Measurements from ENCODE around the gene ULK2.

ULK2 gene

DNA sequence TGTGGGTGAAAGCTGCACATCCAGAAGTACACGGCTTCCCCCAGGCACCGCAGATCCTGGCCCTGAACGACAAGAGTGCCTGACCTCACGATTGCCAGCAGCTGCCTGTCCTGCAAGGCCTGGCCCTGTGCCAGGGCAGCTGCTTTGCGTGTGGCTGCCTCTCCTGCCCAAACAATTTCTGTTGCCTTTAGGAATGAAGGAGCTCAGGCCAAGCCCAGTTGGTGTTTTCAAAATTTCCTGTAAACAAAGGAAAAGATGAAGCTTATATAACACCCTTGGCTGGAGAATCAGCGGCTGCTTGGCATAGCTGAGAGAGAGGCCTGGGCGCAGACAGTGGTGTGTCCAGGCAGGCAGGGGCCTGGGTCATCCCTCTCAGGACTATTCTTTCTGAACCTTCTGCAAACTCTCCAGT, 139.6 kb downstream of the ULK2 start:
- no peak overlapping the region for H3K27ac ChIP-seq (ENCODE audit: insufficient read depth, low read depth, low read length, poor library complexity, severe bottlenecking)
- H3K36me3 ChIP-seq (ENCODE audit: control insufficient read depth, insufficient read depth, low read length), result no peaks in the 10 kb centered on the region
- no peaks in the 10 kb centered on the region for H3K9me3 ChIP-seq (ENCODE audit: control insufficient read depth, low read length)
- no peaks in the 10 kb centered on the region for H3K27me3 ChIP-seq (ENCODE audit: control insufficient read depth, insufficient read depth, low read length, poor library complexity, severe bottlenecking)
- H3K4me3 ChIP-seq (ENCODE audit: insufficient read depth, low read depth, low read length), result no peak overlapping the region
- WGBS, 2 experiments, result 93 to 96% methylated on average over 7 of the region's 7 CpGs
- no peaks in the 10 kb centered on the region for H3K4me1 ChIP-seq (ENCODE audit: control insufficient read depth, insufficient read depth, low read length)

DNA sequence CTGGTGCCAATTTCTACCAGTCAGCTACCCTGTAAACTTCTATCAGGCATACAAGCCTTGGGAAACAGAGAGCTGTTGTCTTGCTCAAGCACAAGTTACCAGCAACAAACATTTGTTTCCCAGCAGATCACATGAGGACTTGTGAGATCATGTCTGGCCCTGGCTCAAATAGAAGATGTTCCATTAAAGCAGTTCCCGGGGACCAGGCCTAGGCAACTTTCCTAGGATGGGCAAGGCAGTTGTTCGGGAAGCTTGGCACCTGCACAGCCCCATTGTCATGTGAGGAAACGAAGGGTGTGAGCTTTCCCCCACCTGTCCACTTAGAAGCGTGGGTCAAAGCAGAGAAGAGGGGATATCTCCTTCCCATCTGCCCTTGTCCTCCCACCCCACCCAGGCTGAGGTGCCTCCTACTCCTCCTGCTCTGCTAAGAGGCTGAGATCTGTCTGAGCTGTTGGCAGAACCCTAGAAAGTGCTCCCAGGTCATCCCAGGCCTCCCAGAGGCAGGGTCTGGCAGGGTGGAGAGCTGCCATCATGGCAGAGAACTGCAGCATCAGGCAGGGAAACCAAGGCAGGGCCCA, 140.1 kb downstream of the ULK2 start:
- H3K4me3 ChIP-seq (ENCODE audit: insufficient read depth, low read depth, low read length), result no peak overlapping the region
- H3K9me3 ChIP-seq (ENCODE audit: control insufficient read depth, low read length), result no peaks in the 10 kb centered on the region
- H3K4me1 ChIP-seq (ENCODE audit: control insufficient read depth, insufficient read depth, low read length), result no peaks in the 10 kb centered on the region
- no peaks in the 10 kb centered on the region for H3K27me3 ChIP-seq (ENCODE audit: control insufficient read depth, insufficient read depth, low read length, poor library complexity, severe bottlenecking)
- WGBS, 2 experiments, result 94 to 95% methylated on average over 4 of the region's 4 CpGs
- no peak overlapping the region for H3K27ac ChIP-seq (ENCODE audit: insufficient read depth, low read depth, low read length, poor library complexity, severe bottlenecking)
- no peaks in the 10 kb centered on the region for H3K36me3 ChIP-seq (ENCODE audit: control insufficient read depth, insufficient read depth, low read length)

DNA sequence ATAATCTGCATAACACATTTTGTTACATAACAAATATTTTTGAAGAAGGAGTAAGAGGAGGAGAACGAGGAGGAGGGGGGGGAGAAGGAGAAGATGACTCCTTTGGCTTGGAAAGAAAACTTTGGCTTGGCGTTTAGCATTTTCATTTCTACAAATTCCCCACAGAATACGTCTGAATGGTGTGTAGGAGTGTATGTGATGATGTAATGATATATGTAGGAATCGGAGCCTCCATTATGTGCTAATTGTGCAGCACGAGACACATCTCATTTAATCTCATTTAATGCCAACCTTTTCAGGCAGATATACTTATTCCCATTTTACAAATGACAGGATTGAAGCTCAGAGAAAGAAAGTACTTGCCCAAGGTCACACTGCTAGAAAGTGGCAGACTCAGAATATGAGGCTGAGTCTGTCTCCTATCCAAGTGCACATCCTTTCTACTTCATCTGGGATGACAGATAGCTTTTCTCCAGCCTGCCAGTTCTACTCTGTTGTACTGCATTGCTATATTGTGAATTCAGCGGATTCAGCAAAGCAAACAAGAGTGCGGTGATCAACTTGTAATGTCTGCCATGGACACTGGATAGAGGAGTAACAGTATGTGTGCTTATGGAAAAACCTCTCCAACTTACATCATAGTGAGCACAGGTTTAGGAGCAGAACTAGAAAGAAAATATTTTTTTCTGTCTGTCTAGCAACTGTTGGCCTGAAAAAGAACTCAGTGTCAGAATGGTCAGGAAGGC, 140.9 kb downstream of the ULK2 start:
- Histone ChIP-seq H3K4me3 (ENCODE audit: insufficient read depth, low read depth, low read length) (no peak overlapping the region), H3K27ac (ENCODE audit: insufficient read depth, low read depth, low read length, poor library complexity, severe bottlenecking) (no peak overlapping the region), H3K4me1 (ENCODE audit: control insufficient read depth, insufficient read depth, low read length) (no peaks in the 10 kb centered on the region), H3K27me3 (ENCODE audit: control insufficient read depth, insufficient read depth, low read length, poor library complexity, severe bottlenecking) (no peaks in the 10 kb centered on the region), H3K36me3 (ENCODE audit: control insufficient read depth, insufficient read depth, low read length) (no peaks in the 10 kb centered on the region), H3K9me3 (ENCODE audit: control insufficient read depth, low read length) (no peaks in the 10 kb centered on the region)
- 91 to 95% methylated on average over 4 to 6 of the region's 7 CpGs for WGBS, 2 experiments

DNA sequence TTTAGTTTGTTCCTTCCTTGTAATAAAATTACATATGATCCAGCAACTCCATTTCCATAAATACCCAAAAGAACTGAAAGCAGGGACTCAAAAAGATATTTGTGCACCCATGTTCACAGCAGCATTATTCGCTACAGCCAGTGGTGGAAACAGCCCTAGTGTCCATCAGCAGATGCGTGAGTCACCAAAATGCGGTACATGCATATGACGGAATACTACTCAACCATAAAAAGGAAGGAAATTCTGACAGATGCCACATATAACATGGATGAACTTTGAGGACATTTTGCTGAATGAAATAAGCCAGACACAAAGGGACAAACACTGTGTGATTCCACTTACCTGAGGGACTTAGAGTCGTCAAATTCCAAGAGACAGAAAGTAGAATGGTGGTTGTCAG, 142.2 kb downstream of the ULK2 start:
- no peaks in the 10 kb centered on the region for H3K9me3 ChIP-seq (ENCODE audit: control insufficient read depth, low read length)
- H3K4me3 ChIP-seq (ENCODE audit: insufficient read depth, low read depth, low read length), result no peak overlapping the region
- H3K27me3 ChIP-seq (ENCODE audit: control insufficient read depth, insufficient read depth, low read length, poor library complexity, severe bottlenecking), result no peaks in the 10 kb centered on the region
- 93 to 98% methylated on average over 5 of the region's 5 CpGs for WGBS, 2 experiments
- H3K36me3 ChIP-seq (ENCODE audit: control insufficient read depth, insufficient read depth, low read length), result no peaks in the 10 kb centered on the region
- no peak overlapping the region for H3K27ac ChIP-seq (ENCODE audit: insufficient read depth, low read depth, low read length, poor library complexity, severe bottlenecking)
- H3K4me1 ChIP-seq (ENCODE audit: control insufficient read depth, insufficient read depth, low read length), result peaks cover 5% of the 10 kb centered on the region

DNA sequence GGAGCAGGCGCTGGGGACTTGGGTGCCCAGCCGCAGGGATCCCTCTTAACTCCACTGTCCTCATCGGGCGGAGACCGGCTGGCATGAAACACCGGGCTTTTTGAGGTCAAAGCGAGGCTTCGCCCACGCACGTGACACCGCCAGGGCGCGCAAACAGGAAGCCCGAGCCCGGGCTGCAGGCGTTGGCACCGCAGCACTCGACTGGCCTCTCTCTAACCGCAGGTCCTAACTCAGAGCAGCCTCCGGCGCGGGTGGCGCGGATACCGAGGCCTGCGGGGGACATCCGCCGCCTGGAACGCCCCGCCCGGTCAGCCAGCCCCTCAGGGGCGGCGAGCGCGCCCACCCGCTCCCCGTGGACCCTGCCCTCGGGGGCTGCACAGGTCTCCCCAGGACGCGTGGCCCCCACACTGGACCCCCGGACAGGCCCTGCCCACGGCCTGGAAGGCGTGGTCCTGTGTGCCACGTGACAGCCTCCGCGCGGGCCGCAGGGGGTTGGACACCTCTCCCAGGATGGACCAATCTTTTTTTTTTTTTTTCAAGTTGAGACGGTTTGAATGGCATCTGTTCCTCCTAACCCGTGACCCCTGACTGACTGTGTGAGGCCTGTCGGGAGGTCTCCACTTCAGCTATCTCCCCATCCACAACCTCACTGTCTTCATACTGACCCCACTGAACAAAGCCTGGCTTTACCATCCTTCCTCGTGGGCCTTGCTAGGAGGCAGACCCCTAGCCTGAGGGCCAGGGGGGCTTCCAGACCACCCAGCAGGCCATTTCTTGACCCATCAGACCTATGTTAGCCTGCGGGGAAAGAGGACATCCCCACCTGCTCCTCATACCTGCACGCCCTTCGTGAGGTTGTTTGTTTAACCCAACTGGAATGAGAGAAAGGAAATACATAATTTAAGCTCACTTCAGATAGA, 143.0 kb downstream of the ULK2 start:
- H3K27ac ChIP-seq (ENCODE audit: insufficient read depth, low read depth, low read length, poor library complexity, severe bottlenecking), result no peak overlapping the region
- WGBS, 2 experiments, result 94 to 95% methylated on average over 55 of the region's 55 CpGs
- H3K36me3 ChIP-seq (ENCODE audit: control insufficient read depth, insufficient read depth, low read length), result no peaks in the 10 kb centered on the region
- H3K4me1 ChIP-seq (ENCODE audit: control insufficient read depth, insufficient read depth, low read length), result peaks cover 5% of the 10 kb centered on the region
- H3K27me3 ChIP-seq (ENCODE audit: control insufficient read depth, insufficient read depth, low read length, poor library complexity, severe bottlenecking), result no peaks in the 10 kb centered on the region
- H3K4me3 ChIP-seq (ENCODE audit: insufficient read depth, low read depth, low read length), result no peak overlapping the region
- H3K9me3 ChIP-seq (ENCODE audit: control insufficient read depth, low read length), result no peaks in the 10 kb centered on the region

DNA sequence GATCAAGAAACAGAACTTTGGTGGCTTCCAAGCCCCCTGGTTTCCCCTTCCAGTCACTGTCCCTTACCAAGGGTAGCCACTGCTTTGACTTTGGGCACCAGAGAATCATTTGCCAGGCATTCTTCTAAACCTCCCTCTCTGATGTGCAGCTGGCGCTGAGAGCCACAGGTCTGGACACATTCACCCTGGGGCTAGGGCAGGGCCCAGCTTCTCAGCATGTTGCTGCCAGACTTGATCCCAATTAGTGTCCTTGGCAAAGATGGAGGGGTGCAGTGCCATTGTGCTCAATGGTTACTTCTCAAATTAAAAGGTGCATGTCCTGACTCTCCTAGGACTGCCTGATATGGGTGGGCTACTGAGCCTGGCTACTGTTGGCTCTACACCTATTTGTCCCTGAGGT, 143.8 kb downstream of the ULK2 start:
- Histone ChIP-seq H3K27ac (ENCODE audit: insufficient read depth, low read depth, low read length, poor library complexity, severe bottlenecking) (no peak overlapping the region), H3K36me3 (ENCODE audit: control insufficient read depth, insufficient read depth, low read length) (no peaks in the 10 kb centered on the region), H3K4me1 (ENCODE audit: control insufficient read depth, insufficient read depth, low read length) (peaks cover 5% of the 10 kb centered on the region), H3K9me3 (ENCODE audit: control insufficient read depth, low read length) (no peaks in the 10 kb centered on the region), H3K4me3 (ENCODE audit: insufficient read depth, low read depth, low read length) (no peak overlapping the region), H3K27me3 (ENCODE audit: control insufficient read depth, insufficient read depth, low read length, poor library complexity, severe bottlenecking) (no peaks in the 10 kb centered on the region)
- WGBS, 2 experiments, result 94 to 97% methylated on average over 1 of the region's 1 CpG
